HG03280 (cell line): ENCODE results near the gene NSG2.
"Not testable (repeated sequence)": the region's sequence is repeated elsewhere in the genome, so short reads cannot be mapped to it uniquely, and the experiment has no call there.

Experiments used
- ATAC-seq: cut with Tn5 transposase; IDR thresholded peaks from one replicate; pipeline ENCODE4 v1.9.1; 2021; ENCODE audit warnings: mild to moderate bottlenecking, moderate library complexity; ENCODE audit not compliant: unreplicated experiment

NSG2 gene

DNA sequence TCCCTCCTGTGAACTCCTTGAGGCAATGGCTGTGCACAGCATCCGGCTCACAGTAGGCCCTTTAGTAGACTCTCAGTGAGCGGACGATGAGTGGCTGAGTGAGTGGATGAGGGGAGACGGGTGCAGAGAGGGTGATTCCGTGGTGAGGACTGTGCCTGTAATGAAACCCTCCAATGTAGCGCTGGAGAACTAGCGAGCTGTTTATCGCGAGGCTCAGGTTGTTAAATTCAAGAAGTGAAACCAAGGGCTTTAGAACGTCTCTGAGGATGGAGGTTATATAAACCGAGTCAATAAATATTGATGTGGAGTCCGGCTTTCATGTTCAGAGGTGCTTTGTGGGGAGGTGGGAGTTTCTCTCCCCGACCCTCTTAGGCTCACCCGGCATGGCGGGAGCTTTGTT, 53.2 kb downstream of the NSG2 start:
- no peak for ATAC-seq

GRCh38 chr5:174100490-174100889, 55.0 kb downstream of the NSG2 start:
- no peak for ATAC-seq

GRCh38 chr5:174101195-174101730, 55.8 kb downstream of the NSG2 start:
- no peak for ATAC-seq

DNA sequence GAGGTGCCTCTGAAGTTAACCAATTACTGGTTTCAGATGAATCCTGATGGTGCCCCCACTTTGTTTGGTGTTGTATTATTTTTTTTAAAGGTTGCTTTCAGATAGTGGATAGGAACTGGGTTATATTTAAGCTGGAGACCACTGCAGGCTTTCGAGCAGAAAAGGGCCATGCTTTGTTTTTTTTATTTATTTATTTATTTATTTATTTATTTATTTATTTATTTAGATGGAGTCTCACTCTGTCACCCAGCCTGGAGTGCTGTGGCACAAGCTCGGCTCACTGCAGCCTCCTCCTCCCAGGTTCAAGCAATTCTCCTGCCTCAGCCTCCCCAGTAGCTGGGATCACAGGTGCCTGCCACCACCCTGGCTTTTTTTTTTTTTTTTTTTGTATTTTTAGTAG, 57.1 kb downstream of the NSG2 start:
- not testable (repeated sequence) for ATAC-seq

DNA sequence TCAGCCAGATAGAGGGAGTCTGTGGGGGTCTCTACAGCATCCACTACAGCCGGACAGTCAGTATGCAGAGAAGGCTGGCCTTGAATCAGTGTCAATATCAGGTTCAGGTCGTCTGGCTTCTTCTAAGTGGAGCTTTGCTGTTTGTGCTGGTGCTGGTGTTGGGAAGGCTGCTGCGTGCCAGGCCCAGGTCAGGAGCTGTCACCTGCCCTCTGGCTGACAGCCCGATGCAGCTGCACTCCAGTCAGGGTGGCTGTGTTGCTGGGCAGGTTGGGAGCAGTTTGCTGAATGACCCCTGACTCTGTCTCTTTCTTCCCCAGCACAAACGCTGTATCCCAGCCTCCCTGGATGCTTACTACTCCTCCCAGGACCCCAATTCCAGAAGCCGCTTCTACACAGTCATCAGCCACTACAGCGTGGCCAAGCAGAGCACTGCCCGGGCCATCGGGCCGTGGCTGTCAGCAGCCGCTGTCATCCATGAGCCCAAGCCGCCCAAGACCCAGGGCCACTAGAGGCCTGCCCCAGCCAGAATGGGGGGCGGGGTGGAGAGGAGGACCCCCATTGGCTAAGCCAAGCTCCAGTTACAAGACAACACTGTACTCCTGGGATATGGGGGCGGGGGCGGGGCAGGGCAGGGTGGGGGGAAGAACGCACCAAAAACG, 61.6 kb downstream of the NSG2 start:
- ATAC-seq = no peak

DNA sequence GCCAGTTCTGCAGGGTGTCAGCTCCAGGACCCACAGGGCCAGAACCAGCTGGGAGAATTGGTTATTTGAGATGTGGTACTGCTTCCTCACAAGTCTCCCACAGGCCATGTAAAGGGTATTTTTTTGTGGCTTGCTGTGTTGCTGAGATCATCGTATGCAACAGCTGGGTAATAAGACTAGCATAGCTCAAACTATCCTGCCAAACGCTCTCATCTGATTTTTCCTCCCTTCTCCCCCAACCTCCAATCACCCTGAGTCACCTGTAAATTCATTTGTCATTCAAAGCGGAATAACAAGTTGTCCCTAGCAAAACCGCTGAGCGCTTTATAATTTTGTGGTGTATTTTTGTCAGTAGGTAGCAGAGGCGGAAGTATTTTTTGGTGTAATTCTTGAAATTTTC, 63.2 kb downstream of the NSG2 start:
- ATAC-seq = no peak

GRCh38 chr5:174109698-174110260, 64.3 kb downstream of the NSG2 start:
- ATAC-seq = no peak

DNA sequence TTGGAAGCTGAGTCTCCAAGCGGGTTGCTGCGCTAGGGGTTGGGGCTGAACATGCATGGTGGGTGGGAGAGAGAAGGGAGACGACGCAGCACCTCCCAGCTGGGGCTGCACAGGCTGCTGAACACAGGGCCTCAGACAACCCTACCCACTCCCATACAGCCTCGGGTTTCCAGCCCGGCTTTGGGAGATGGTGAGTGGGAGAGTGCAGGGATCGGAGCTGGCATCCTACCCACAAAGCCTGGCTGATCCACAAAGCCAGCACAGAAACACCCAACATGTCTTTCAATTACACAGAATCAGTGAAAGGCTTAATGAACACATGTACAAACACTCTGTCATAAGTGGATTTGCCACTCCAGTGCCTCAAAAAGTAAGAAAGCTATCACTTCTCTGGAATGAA, 64.8 kb downstream of the NSG2 start:
- no peak for ATAC-seq

DNA sequence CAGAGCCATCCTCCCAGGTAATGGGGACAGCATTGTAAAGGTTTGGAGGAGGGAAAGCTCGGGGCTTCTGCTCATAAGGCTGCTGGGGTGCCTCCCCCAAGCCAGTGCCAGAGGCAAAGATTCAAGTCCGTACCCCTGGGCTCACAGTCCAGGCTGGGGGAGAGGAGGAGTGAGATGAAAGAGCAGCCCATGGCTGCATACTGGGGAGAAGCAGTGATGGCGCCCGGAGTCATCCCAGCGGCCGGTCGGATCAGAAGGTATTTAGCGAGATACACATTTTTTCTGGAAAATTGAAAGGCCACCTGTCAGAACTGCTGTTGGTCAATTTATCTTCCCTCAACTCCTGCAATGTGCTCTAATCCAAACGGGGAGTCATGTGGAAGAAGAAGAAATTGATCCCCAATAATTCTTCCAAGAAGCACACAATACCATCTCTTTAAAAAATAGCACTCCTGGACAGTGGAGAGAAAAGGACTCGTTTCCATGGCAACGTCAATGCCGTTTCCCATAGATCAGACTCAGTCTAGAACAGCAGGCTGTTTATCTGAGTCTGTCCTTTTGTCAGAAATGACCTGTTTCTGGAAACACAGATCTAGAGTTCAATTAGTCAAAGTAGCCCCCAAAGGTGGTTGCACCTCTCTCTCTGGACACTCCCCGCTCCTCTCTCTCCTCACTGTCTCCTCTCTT, 65.9 kb downstream of the NSG2 start:
- no peak for ATAC-seq

GRCh38 chr5:174115226-174115625, 69.7 kb downstream of the NSG2 start:
- no peak for ATAC-seq

- ATAC-seq = no peak
Measured at GRCh38 chr5:174118823-174119467, 73.4 kb downstream of the NSG2 start.

GRCh38 chr5:174119468-174119881, 74.0 kb downstream of the NSG2 start:
- no peak for ATAC-seq

- ATAC-seq = no peak
Measured at GRCh38 chr5:174120401-174121005, 75.0 kb downstream of the NSG2 start.

DNA sequence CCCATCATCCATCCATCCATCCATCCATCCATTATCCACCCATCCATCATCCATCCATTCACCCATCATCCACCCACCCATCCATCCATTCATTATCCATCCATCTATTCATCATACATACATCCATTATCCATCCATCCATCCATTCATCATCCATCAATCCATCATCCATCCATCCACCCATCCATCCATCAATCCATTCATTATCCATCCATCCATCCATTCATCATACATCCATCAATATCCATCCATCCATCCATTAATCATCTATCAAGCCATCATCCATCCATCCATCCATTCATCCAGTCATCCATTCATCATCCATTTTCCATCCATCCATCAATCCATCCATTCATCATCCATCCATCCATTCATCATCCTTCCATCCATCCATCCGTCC, 89.0 kb downstream of the NSG2 start:
- ATAC-seq = no peak

DNA sequence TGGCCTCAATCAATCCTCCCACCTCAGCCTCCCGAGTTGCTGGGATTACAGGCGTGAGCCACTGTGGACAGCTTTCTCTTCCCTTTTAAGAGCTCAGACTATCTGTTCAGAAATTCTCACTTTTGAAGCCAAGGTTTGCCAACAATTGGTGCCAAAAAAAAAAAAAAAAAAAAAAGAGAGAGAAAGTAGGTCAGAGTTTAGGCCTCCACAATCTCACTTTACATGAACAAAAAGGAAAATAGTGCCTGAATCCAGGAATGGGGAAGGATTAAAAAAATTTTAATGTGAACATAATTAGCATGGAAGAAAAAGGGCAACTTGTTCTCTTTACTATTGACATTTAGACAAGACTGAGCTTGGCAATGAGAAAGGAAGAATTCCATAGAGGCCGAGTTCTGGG, 94.1 kb downstream of the NSG2 start:
- ATAC-seq = no peak

DNA sequence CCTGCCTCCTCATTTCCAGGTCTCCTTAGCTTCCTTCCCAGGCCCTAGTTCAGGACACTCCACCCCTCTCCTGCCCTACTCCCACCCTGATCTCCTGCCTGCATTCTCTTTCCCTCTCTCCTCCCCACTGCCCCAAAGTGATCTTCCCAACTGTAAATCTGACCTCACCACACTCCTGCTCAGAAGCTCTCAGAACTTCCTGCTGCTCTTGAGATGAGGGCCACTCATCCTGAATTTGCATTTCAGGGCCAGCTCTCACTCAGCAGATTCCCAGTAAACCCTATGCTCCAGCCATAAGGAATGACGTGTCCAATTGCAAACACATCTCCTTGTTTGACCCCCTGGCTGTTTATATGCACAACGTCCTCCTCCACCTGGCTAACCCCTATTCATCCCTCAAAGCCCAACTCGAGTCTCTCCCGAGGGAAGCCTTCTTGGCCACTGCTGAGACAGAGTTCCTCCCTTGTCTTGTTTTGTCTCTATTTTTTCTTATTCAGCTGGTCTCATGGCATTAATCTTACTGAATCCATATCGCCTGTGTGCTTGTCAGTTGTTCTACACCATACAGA, 95.0 kb downstream of the NSG2 start:
- ATAC-seq = no peak

- ATAC-seq = no peak
Measured at GRCh38 chr5:174141398-174141797, 95.9 kb downstream of the NSG2 start.

DNA sequence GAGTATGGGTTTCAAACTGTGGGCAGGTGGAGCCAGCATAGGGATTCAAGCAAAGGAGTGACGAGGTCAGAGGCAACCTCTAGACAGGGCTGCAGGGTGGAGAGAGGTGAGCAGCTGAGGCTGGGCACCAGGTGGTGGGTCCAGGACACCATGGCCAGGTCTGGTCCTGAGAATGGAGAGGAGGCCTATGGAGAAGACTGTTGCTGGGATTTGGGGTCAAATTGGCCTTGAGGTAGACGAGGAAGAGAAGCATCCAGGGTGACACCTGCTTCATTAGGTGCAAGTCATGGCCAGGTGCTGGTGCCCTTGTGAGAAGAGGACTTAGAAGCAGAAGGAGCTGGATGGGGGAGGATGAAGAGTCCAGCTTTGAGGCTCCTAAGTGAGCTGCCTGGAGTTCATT, 99.6 kb downstream of the NSG2 start:
- no peak for ATAC-seq

DNA sequence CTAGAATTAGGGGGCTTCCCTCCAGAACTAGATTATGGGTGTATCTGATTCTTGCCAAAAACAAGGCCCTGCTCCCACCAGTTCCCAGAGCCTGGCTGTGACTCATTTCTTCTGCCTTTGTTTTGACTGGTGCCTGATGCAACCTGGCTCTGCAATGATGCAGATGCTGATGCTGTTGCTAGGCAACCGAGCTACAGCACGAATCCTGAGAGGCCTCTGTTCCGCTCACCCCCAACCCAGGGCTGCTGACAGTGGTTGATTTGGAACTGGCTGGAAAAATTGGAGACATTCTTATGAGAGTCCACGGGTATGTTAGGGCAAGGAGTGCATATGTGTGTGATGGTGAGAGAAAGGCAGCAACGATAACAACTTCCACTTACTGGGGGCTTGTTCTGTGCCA, 100.3 kb downstream of the NSG2 start:
- ATAC-seq = no peak

DNA sequence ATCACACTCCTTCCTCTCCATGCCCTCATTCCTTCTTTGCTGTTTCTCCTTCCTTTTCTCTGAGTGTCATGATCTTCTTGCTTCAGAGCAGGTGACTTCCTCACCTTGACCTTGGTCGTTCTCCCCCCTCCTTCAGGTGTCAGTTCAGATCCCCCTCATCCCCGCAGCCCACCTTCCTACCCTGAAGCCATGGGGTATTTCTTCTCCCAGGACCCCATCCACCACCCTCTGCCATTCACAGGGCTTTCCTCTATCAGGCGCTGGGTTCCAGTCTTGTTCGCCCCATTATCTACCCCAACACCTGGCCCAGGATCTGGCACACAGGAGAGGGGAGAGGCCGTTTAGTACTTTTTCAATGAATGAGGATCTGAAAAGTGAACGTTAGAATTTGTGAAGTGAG, 101.0 kb downstream of the NSG2 start:
- ATAC-seq = no peak

GRCh38 chr5:174147012-174147411, 101.5 kb downstream of the NSG2 start:
- ATAC-seq = not testable (repeated sequence)
